HG02943 (cell line): Measurements from ENCODE around the gene RRP1B.
A peak's percentile ranks its signal among the peaks of the same experiment; 100 is the strongest.
"Not testable (repeated sequence)": the region's sequence is repeated elsewhere in the genome, so short reads cannot be mapped to it uniquely, and the experiment has no call there.

Experiments
- ATAC-seq: cut with Tn5 transposase; IDR thresholded peaks from one replicate; pipeline ENCODE4 v1.9.1; 2021; ENCODE audit warnings: mild to moderate bottlenecking, low read depth, moderate library complexity; ENCODE audit not compliant: unreplicated experiment

The RRP1B gene

GRCh38 chr21:43697758-43698643 is 38.6 kb downstream of the RRP1B start:
- no peak for ATAC-seq

GRCh38 chr21:43699492-43699777 is 40.1 kb downstream of the RRP1B start:
- not testable (repeated sequence) for ATAC-seq

DNA sequence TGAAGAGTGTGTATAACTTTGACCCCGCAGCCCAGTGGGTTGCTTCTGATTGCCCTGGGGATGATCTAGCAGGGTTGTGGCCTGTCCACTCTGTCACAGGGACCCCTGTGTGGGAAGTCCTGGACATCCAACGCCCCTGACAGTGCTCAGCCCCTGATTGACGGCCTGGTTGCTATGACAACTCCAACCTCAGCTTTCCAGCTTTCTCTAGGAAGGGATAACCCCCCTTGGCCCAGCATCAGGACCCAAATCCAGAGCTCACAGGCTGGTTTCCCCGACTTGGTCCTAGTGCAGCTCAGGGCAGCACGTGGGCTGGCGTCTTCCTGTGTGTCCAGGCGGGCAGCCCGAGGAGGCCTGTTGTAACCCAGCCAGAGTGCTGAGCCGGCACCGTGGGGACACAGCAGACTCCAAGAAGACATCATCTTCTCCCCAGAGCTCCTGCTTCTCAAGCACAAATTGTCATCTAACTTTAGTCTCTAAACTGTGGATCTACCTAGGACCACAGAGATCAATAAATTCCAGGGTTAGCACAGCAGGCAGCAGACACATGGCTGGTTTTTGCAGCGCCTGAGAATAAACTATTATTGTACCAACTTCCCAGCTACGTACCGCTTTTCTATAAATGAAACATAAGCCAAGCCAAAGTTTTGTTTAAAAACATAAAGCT is 40.7 kb downstream of the RRP1B start:
- no peak for ATAC-seq

- no peak for ATAC-seq
Measured at GRCh38 chr21:43701936-43702784, 42.8 kb downstream of the RRP1B start.

DNA sequence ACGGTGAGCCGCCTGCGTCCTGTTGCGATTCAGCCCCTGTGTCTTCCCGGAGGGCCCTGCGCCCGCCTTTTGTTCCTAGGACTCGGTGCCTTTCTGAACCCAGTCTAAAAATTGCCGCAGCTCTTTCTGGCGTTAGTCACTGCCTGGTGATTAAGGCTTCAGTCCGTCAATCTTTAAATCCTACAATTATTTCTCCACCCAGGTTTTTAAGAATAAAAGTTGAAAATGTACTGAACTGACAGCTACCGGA is 43.4 kb downstream of the RRP1B start:
- no peak for ATAC-seq

DNA sequence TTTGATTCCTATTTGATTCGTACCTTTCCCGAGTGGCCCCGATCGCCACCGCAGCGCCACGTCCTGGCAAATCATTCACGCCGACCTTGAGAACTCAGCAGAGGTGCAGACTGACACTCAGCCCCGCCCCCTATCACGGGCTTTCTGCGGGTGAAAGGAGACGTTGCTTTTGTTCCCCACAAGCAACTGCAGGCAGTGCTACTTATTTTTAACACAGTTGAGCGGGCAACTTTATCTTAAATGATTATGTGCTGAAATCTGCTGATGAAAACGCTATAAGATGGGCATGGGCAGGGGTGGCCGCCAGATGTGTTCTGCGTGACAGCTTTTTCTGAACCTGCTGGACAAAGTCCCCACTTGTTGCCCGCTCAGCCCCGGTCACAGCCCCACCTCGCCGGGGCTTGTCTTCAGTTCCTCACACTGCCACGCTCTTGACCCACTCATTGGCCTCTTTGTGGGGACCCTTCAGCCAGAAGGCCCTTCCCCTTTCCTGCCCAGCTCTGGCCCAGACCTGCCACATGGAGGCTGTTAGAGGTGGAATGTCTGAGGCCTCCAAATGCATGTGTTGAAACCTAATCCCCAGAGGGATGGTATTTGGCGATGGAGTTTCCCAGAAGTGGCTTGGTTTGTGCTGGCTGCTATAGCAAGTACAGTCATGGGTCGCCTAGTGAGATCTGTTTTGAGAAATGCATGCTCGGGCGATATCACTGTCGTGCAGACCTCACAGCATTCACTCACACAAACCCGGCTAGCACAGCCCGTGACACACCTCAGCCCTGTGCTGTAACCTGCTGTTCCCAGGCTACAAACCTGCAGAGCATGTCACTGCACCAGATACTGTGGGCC is 43.9 kb downstream of the RRP1B start:
- no peak for ATAC-seq

- no peak for ATAC-seq
Measured at GRCh38 chr21:43707462-43707861, 48.1 kb downstream of the RRP1B start.

DNA sequence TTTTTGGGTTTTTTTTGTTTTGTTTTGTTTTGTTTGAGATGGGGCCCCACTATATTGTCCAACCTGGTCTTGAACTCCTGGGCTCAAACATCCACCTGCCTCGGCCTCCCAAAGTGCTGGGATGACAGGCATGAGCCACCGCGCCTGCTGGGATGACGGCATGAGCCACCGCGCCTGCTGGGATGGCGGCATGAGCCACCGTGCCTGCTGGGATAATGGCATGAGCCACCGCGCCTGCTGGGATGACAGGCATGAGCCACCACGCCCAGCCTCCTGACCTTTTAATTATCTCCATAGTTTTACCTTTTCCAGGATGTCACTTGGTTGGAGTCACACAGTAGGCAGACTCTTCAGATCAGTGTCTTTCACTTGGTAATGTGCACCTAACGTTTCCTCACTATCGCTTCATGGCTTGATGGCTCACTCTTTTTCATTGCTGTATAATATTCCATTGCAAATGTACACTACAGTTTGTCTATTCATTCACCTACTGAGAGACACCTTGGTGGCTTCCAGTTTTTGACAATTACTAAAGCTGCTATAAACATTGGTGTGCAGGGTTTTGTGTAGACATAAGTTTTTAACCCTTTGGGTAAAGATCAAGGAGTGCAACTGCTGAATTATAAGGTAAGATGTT is 49.5 kb downstream of the RRP1B start:
- no peak for ATAC-seq

DNA sequence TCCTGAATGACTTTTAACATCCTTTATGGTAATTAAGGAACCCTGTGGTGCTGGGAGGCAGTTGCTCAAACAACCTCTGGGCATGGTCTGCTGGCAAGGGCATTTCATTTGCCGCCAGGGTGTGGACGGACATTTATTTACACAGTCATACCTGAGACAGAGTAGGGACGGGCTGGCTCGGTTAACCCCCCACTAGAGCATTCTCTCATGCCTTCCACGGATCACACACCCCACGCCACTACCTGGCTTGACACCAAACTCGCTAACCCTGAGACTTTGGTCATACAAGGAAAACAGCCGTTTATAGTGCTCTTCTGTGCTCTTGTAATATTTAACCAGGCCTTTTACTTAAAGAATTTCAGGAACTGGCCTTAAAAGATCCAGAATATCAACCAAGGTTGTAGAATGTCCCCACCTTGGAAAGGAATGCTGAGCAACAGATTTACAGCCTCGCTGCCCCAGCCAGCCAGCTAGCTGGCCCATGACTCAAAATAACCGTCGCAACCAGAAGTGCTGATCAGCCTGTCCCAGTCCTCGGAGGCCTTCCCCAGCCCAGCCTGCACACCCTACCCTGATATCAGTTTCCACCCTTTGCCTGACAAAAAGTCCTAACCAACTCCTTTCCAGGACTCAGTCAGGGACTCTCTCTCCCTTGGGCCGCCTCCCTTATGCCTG is 53.0 kb downstream of the RRP1B start:
- no peak for ATAC-seq

DNA sequence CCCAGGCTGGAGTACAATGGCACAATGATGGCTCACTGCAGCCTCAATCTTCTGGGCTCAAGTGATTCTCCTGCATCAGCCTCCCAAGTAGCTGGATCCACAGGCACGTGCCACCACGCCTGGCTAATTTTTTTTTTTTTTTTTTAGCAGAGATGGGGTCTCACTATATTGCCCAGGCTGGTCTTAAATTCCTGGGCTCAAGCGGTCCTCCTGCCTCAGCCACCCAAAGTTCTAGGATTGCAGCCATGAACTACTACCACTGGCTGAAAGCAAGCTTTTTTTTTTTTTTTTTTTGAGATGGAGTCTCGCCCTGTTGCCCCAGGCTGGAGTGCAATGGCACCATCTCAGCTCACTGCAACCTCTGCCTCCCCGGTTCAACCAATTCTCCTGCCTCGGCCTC is 53.8 kb downstream of the RRP1B start:
- ATAC-seq, result not testable (repeated sequence)

GRCh38 chr21:43716376-43717165 is 57.2 kb downstream of the RRP1B start:
- ATAC-seq, result no peak

DNA sequence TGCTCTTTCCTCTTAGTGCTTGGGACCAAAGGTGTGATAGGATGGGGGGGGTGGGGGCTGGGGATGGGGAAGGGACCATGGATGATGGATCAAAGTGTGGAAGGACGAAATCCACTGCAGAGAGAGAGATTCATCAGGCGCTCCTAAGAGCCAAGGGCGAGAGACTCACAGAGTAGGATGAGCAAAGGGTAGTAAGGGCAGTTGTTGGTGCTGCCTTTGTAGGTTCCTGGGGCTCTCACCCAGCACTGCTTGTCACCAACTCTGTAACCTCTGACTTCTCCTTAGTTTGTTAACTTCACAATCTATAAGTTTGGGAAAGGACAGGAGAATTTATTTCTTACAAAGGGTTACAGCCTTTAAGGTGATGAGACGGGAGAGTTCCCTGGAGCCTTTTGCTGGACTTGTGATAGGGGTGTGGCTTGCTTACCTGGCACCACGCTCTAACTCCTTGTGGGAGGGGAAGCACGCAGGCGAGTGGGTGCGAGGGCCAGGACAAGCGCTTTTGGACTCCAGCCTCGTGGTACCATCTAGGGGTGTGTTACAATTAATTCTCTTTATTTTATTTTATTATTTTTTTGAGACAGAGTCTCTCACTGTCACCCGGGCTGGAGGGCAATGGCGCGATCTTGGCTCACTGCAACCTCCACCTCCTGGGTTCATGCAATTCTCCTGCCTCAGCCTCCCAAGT is 58.0 kb downstream of the RRP1B start:
- no peak for ATAC-seq

DNA sequence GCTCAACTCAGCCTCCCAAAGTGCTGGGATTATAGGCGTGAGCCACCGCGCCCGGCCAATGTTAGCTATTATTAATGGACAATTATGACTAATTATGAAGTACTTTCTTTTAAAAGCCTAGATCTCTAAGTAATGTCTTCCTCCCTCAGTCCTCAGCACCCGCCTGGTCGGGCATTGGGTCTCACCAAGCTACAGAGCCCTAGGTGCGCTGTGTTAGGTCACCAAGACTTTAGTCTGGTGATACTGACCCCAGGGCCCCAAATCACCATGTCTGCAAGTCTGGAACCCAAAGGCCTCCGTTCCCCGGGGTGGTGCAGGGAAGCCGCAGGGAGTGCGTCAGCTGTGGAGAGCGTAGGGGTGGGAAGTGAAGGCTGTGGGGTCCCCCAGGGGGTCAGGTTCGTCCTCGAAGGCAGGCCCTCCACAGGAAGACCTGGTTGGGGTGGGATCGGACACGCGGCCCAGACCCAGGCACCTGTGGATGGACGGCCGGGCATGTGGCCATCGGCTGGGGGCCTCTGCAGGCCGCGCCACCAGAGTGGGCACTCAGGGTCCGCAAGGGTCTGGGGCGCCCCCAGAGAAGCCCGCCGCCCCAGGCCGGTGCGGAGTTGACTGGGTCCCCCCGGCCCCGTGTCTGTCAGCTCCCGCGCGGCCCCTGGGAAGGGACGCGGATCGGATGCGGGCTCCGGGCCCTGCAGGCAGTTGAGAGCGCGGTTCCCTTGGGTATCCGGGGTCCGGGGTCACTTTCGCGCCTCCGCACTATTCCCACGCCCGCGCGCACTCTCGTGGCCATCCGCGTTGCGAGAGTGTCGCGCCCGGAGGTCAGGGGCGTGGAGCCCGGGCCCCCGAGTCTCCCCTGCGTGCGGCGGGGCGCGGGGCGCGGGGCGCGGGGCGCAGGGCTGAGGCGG is 58.9 kb downstream of the RRP1B start:
- no peak for ATAC-seq

DNA sequence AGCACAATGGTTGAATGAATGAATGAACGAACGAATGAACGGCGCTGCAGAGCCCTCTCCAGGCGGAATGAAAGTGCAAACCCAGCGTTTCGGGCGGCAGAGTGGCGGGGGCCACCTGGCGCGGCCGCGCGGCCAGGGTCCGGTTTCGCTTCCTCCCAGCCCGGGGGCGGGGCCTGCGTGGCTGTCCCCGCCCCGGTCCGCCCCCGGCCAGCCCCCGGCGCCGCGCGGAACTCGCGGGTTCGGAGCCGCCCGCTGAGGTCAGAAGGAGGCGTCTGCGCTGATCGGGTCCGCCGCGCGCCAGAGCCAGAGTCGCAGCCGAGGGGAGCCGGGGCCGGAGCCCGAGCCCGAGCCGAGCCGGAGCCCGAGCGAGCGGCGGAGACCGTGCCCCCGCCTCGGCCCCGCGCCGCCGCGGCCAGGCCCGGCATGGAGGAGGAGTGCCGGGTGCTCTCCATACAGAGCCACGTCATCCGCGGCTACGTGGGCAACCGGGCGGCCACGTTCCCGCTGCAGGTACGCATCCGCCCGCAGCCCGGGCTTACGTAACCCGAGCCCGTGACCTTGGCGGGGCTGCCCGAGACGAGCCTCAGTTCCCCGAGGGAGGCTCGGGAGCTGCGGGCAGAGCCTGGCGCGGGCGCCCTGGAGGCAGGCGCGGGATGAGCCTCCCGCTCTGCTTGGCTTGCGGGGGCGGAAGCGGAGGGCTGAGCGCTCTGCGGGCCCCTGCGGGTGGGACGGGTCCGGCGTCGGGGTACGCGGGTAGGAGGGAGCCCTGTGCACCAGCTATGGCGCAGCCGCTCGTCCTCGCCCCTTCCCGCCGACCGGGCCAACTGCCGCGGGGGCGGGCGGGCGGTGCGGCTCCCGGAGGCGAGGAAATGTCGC is 59.8 kb downstream of the RRP1B start, which contains the start of gene PDXK:
Gene PDXK, plus strand, starts transcription at position 258 of the 876 bp plus-strand sequence. Its CDS starts 166 bp downstream, at position 424.
- peak; percentile 53 for ATAC-seq

- ATAC-seq, result no peak
Measured at GRCh38 chr21:43719748-43720538, 60.6 kb downstream of the RRP1B start.
